Right atrium auricular region (tissue), 2 donors: ENCODE results near the gene BDKRB1. TPM values are rescaled to one million over a fixed set of nuclear protein-coding genes. Genes with fewer than 3 reads are reported as not detected.

ENCODE experiments used
- DNase-seq: peaks from one replicate; pipeline ENCODE4 v3.0.0-alpha.2; 2019; ENCODE audit warnings: low spot score
- H3K27ac ChIP-seq, 2 donors: fragments of 200-600 bp; sonication (generic); 1 replicate in 1 of 2; 2 replicates in 1 of 2; pipeline ENCODE4 v1.5.1; 2016 to 2019
- H3K27me3 ChIP-seq, 2 donors: fragments of 200-600 bp; sonication (generic); one replicate each; pipeline versions ENCODE4 v1.5.1 to v1.6.0; 2017 to 2019
- H3K36me3 ChIP-seq: fragments of 200-600 bp; sonication (generic); one replicate; pipeline ENCODE4 v1.5.1; 2016
- H3K4me1 ChIP-seq, 2 donors: fragments of 200-600 bp; sonication (generic); one replicate each; pipeline versions ENCODE4 v1.5.1 to v1.6.0; 2017 to 2019
- H3K4me3 ChIP-seq, 2 donors: fragments of 200-600 bp; sonication (generic); 1 replicate in 1 of 2; 2 replicates in 1 of 2; pipeline ENCODE4 v1.5.1; 2017 to 2019; ENCODE audit warnings: mild to moderate bottlenecking in 1 of 2, moderate library complexity in 1 of 2
- H3K9me3 ChIP-seq, 2 donors: fragments of 200-600 bp; sonication (generic); one replicate each; pipeline ENCODE4 v1.5.1; 2019
- CTCF ChIP-seq, 2 donors: fragments of 200-600 bp; sonication (generic); IDR thresholded peaks; one replicate each; pipeline ENCODE4 v1.5.1; 2019; ENCODE audit warnings: antibody characterized with exemption in 2 of 2
- total RNA-seq, 2 donors: library from RNA; depleted of rRNA; stranded (reverse); fragments of >200 nt; gene quantifications; one replicate each; pipeline ENCODE4 v1.1.0, GENCODE V29; 2016

The BDKRB1 gene
- total RNA-seq, 2 donors from 2014 or later = 0.39 to 20.0 TPM

- no peak for TF ChIP-seq CTCF (IDR thresholded peaks at IDR 0.05)
- Histone ChIP-seq H3K4me1 (no peaks in the 10 kb centered on the region), H3K27me3 (no peaks in the 10 kb centered on the region), H3K4me3 (no peak overlapping the region), H3K36me3 (no peaks in the 10 kb centered on the region), H3K27ac (no peak overlapping the region), H3K9me3 (no peaks in the 10 kb centered on the region)
- no peak for DNase-seq
Observed at GRCh38 chr14:96249029-96249428, 7.0 kb upstream of the BDKRB1 start.

GRCh38 chr14:96250485-96250884, 5.5 kb upstream of the BDKRB1 start:
- H3K9me3 ChIP-seq = no peaks in the 10 kb centered on the region
- TF ChIP-seq CTCF (IDR thresholded peaks at IDR 0.05) = no peak
- H3K27me3 ChIP-seq = no peaks in the 10 kb centered on the region
- H3K27ac ChIP-seq = no peak overlapping the region
- DNase-seq = no peak
- no peaks in the 10 kb centered on the region for H3K4me1 ChIP-seq
- no peak overlapping the region for H3K4me3 ChIP-seq
- no peaks in the 10 kb centered on the region for H3K36me3 ChIP-seq

GRCh38 chr14:96251656-96252155, 4.3 kb upstream of the BDKRB1 start:
- DNase-seq = no peak
- Histone ChIP-seq H3K27me3 (no peaks in the 10 kb centered on the region), H3K4me3 (no peak overlapping the region), H3K27ac (no peak overlapping the region), H3K4me1 (no peaks in the 10 kb centered on the region), H3K9me3 (no peaks in the 10 kb centered on the region), H3K36me3 (no peaks in the 10 kb centered on the region)
- TF ChIP-seq CTCF (IDR thresholded peaks at IDR 0.05) = no peak

GRCh38 chr14:96252323-96252998, 3.5 kb upstream of the BDKRB1 start:
- TF ChIP-seq CTCF (IDR thresholded peaks at IDR 0.05) = no peak
- Histone ChIP-seq H3K27me3 (no peaks in the 10 kb centered on the region), H3K27ac (no peak overlapping the region), H3K9me3 (no peaks in the 10 kb centered on the region), H3K36me3 (no peaks in the 10 kb centered on the region), H3K4me3 (no peak overlapping the region), H3K4me1 (no peaks in the 10 kb centered on the region)
- no peak for DNase-seq

- Histone ChIP-seq H3K9me3 (no peaks in the 10 kb centered on the region), H3K36me3 (no peaks in the 10 kb centered on the region), H3K27me3 (no peaks in the 10 kb centered on the region), H3K27ac (no peak overlapping the region), H3K4me3 (no peak overlapping the region), H3K4me1 (no peaks in the 10 kb centered on the region)
- TF ChIP-seq CTCF (IDR thresholded peaks at IDR 0.05) = no peak
- no peak for DNase-seq
Observed at GRCh38 chr14:96252999-96253539, 2.9 kb upstream of the BDKRB1 start.
